Activated CD4-positive, alpha-beta T cell treated with anti-CD3 and anti-CD28 coated beads, Interleukin-2, amount 50 U/mL, for 16 hours (primary cell): ENCODE results near the gene MBNL3.
"Not testable (repeated sequence)": the region's sequence is repeated elsewhere in the genome, so short reads cannot be mapped to it uniquely, and the experiment has no call there.

Source experiments
- DNase-seq: peaks from one replicate; pipeline ENCODE4 v3.0.0-alpha.2; 2020

Gene MBNL3

DNA sequence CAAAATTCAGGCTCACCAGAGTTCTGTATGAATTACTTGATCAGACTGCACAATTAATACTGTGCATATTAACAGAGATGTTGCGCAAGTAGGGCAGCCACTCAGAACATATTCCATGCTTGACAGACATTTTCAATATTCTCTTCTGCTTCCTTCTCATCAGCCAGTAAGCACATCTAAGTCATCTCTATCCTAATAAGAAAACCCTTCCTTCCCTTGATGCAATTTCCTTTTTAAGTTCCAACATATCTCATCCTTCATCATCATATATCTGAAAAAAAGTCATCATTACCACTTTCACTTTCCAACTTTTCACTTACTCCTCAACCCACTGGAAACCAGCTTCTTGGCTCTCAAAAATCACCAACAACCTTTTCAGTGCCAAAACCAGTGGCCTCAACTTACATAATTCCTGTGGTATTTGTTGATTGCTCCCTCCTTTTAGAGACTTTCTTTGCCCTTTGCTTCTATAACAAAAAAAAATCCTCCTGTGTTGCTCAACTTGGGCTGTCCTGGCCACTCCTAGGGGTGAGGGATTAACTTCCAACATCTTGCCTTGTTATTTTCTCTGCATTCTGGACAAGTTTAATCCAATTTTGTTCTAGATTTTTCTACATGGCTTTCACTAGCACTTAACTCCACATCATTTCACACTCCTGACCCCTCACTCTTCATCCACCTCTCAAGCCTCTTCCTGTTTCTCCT lies 14.1 kb downstream of the MBNL3 start:
- no peak for DNase-seq

DNA sequence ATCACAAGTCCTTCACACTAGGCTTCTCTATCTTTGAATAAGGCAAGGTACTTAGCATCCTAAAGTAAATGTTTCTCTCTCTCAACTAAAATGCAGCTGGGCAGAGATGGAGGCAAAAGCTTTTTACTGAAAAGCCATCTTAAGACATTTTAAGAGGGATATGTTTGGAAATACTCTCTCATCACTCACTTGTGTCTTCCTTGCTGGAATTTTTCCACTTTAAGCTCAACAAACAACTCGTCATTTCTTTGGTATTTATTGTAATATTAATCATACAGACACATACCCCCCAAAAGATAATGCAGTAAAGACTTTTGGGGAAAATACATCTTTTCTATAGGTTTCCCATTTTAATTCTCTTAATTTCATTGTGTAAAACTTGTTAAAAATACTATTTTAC lies 16.4 kb downstream of the MBNL3 start:
- no peak for DNase-seq

DNA sequence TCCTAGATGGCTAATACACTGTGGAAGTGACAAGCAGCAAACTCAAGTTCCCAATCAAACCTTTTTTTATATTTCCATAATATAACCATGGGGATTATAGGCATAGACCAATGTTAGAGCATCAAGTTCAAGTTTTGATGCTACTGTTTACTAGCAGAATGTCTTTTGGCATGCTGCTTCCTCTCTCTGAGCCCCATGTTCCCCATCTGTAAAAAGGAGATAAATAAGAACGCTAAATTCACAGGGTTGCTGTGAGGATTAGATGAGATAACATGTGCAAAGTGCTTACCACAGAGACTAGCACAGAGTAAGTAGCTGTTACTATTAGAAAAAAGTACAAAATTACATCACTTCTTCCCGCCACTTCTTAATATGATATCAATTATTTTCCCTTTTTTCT lies 18.0 kb downstream of the MBNL3 start:
- DNase-seq = no peak

DNA sequence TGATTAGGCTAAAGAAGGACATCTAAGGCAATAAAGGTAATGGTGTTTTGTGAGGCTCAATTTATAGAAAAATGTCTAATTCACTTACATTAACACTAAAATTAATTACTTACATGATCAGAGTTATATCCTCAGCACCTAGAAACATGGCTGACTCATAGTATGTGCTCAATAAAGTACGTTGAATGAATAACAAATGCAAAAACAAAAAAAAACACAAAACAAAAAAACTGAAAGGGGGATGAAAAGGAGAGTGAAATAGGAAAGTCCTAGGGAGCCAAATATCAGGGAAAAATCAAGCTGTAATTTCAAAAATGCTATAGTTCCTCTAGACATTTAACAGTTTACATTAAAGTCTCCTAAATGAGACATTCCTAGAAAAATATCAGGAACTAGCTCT lies 18.7 kb downstream of the MBNL3 start:
- no peak for DNase-seq

DNA sequence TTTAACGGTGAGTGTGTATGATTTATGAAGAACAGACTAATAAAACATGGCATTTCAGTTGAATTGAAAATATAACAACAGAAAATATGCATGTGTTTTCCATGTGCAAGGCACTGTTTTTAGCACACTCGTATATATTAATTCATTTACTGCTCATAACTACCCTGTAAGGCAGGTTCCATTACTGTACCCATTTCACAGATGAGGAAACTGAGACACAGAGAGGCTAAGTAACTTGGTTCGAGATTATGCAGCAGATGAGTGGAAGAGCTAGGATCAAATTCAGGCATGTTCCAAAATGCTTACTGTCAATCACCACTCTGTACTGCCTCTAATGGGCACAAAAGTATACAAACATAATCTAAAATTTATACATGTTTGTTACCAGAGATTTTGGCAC lies 20.4 kb downstream of the MBNL3 start:
- DNase-seq = no peak

DNA sequence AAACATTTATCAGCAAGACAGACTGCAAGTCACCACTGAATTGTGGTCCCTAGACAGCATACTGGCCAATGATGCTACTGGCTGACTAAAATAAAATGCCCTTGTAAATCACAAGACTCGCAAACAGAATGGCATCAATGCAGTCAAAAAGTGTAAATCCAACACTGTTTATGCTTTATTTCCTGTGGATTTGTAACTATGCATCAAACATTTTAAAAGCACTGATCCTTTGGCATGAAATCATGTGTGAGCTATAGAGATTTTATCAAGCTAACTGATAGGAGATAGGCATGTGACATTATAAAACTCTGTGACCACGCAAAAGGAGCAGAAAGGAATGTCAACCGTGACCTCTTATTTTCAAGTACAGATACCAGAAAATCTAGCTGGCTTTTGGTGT lies 20.8 kb downstream of the MBNL3 start:
- DNase-seq = no peak

DNA sequence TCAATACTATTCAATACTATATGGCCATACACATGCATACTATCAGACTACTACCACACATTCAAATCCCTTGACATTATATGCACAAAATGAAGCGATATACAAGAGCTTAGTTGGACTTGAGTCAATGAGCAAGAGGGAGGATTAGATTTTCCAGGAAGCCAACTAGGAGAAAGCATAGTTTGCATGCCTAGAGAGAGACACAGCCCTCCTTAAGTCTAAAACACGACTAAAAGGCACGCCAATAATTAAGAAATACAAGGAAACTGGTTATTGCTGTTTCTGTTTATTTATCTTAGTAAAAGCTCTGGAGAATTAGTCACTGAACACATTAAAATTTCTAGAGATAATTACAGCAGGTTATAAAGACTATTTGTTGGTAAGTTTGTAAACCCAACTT lies 21.8 kb downstream of the MBNL3 start:
- no peak for DNase-seq

DNA sequence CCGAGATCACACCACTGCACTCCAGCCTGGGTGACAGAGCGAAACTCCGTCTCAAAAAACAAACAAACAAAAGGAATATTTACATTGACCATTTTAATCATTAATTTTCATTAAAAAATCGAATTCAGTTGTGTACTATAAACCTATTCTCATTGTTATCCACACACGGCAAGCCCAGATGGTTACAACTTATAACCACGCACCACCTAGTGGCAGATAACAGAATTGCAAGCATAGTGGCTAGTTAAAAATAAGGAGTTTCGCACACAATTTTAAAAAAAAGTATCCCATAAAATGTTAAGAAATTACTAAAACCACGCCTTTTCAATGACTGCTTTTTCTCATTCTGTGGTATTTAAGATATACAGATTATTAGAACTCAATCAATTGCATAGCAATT lies 25.4 kb downstream of the MBNL3 start:
- DNase-seq = peak; percentile 22

DNA sequence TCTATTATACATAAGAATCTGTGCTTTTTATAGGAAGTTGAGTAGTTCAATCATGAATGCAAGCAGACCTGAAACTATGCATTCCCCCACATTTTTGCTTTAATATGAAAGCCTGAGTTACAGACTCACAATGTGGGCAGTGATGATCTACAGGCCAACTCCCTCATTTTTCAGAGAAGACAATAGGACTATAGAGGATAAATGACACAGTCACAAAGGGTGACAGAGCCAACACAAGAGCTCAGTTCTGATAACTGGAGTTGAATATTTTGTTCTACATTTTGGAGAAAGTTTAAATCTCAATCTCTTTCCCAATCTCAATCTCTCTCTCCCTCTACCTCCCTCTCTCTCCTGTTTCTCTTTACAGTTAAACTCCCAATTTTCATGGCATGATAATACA lies 27.0 kb downstream of the MBNL3 start:
- no peak for DNase-seq

DNA sequence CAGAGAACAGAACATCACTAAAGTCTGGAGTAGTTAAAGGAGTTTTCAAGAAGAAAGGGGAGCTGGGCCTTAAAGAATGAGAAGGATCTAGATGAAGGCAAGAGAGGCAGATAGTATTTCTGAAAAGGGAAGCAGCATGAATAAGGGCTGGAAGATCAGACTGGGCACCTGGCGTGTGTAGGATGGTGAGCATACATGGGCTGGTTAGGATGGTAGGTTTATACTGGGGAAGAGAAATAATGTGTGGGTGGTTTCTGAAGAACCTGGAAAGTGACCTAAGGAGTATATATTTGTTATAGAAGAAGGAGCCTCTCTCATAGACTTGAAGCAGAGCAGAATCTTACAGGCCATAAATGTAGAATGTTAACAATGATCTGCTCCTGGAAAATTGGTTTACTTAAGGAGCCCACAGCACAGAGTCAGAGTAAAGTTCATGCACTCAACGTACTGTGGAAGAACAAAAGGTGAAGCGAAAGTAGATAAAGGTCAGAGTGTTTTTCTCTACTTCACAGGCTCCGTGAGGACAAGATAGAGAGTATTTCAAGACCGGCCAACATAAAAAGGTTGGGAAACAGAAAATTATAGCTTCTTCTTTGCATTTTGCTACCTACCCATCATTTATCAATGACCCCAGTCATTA lies 35.8 kb downstream of the MBNL3 start:
- no peak for DNase-seq

DNA sequence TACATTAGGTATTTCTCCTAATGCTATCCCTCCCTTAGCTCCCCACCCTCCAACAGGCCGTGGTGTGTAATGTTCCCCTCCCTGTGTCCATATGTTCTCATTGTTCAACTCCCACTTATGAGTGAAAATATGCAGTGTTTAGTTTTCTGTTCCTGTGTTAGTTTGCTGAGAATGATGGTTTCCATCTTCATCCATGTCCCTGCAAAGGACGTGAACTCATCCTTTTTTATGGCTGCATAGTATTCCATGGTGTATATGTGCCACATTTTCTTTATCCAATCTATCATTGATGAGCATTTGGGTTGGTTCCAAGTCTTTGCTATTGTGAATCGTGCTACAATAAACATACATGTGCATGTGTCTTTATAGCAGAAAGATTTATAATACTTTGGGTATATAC lies 42.9 kb downstream of the MBNL3 start:
- DNase-seq = not testable (repeated sequence)

DNA sequence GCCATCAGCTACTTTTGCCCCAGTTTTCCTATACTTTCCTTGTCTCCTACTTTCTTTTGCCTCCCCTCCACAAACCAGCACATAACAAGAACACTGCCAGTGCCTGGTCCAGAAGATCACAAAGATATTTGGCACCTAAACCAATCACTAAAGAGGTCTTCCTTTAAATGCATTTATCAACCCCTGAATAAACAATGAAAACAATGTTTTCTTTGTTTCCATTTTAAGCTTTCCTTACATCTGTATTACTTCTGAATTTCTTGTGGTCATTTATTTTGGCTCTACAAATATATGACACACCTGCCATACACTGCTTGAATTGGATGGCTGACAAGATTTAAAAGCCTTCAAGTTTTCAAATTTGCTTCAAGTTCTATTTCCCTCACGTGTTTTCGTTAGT lies 43.9 kb downstream of the MBNL3 start:
- DNase-seq = no peak

DNA sequence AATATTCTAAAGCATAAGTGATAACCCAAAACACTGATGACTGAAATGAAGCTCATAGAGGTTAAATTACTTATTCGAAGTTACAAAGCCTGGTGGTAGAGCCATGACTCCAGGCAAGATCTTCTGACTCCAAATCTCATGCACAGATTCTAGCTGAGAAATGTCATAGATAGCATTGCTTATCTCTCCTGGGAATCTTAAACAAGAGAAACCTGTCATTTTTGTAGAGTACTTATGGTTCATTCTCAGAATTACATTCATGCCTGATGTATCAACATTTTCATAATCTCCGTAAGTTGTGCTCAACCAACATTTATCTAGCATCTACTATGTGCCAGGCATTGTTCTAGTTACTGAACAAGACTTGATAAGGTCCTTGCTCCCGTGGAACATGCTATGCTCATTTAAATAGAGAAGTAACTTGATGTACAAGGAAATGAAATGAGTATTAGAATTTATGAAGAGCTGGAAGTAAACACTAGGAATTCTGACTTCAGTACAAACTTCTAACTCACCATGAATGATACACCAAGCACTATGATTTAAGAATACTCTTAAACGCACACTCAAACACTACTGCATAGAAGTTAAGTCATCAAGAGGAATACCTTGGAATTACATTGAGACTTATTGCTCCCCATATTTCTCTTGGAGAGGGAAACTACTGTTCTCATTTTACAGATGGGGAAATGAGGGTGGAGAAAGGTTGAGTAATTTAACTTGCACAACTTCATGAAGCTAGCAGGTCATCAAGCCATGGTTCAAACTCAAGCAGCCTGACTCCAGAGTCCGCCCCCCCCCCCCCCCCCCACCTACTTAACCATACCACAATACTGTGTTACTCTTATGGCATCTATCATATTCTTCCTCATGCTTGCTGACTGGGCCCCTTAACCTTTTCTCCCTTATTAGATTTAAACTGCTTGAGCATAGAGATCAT lies 45.4 kb downstream of the MBNL3 start:
- no peak for DNase-seq

DNA sequence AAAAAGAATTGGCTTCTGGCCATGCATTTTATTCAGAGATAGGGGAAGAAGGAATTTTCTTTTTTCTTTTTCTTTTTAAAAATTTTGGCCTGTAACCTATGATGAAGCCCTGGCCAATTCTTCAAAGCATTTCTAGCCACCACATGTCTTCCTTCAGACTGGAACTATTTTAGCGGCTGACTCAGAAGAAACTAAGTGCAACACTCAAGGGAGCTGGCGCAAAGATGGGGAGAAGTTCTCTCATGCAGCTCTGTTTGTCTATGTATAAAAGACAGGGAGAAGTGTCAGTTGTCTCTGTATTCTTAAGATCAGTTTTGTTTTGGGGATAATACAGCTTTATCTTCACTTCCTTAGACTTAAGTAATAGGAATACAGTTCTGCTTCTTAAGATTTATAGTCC lies 46.1 kb downstream of the MBNL3 start:
- DNase-seq = no peak

DNA sequence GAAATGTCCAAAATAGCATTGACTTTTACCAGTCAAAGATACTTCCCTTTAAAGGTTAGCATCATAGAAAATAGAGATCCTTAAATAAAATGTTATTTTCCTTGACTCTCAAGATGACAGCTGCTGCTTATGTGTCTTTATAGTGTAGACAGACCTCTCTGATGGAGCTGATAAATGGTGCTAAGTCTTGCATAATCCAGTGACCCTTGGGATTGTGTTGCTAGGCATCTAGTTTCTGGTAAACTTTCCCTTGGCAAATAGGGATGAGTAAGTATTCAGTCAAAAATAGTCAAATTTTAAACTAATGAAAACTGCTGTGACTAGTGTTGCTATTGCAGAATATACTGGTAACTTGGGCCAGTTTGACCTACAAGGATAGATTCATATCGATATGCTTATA lies 53.6 kb downstream of the MBNL3 start:
- DNase-seq = no peak

DNA sequence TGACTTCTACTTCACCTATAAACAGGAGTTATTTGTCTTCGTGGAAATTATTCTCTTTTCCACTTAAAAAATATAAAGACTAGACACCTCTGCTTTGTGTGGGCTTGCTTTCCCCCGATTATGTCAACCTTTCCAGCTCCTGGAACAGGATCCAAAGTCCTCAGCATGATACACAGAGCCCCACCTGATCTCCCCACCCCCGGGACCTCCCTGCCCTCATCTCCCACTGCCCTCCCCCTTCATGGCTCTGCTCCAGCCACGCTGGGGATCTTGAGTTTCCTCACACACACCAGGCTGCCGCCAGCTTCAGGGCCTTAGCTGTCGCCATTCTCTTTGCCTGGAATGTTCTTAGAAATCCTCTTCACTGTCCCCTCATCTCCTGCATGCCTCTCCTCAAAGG lies 55.3 kb downstream of the MBNL3 start:
- DNase-seq = no peak

DNA sequence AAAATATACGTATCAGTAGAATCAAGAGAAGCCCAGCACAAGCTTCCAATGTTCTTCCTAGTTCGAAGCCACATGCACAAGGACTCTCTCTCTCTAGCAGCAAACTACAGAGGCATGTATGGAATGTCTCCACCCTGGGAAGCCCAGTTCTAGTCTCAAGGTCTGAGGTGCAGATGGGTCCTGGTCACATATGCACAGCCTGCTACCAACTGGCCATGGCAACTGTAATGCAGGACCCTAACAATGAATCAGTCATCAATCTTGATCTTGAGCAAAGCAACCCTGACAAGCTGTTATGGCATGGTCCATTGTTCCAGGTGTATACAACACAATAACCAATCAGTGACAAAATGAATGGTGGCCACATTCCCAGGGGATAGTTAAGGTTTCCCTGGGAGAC lies 55.8 kb downstream of the MBNL3 start:
- DNase-seq = no peak

DNA sequence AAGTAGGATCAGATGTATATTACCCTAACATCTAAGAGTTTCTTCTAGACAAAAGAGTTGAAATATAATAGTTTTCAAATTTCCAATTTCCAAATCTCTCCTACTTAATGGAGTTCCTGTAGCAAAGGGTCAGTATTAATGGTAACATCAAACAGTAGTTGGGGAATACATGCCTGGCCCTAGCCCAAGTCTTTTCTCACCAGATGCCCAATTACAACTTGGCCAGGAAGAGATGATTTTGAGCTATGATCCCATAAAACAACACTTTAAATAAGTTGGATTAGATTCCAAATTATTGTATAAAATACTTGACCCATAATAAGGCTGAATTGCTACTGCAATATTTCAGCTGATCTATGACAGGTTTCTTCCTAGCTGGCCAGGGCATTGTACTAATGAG lies 59.9 kb downstream of the MBNL3 start:
- no peak for DNase-seq

DNA sequence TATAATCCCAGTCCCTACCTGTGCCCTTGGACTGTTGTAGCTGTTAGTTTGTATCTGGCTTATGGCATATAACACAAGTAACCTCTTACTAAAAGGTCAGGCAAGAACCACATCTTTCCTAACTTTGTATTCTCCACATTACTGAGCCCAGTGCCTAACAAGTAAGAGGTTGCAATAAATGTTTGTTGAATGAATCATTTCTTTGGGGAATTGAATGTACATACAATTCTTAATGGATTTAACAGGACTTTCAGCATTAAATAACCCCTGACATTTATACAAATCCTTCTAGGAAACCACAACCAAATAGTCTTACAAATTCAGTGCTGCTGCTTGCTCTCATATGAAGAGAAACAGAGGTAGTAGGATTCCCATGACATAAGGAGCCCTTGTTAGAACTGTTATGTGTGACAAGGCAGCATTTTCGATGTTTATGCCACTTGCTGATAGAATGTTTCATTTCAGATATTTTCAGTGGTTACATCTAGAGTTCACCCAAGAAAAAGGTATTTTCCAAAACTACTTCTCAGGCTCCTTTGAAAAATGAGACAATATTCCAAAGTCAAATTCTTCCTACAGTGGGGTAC lies 62.0 kb downstream of the MBNL3 start:
- no peak for DNase-seq

DNA sequence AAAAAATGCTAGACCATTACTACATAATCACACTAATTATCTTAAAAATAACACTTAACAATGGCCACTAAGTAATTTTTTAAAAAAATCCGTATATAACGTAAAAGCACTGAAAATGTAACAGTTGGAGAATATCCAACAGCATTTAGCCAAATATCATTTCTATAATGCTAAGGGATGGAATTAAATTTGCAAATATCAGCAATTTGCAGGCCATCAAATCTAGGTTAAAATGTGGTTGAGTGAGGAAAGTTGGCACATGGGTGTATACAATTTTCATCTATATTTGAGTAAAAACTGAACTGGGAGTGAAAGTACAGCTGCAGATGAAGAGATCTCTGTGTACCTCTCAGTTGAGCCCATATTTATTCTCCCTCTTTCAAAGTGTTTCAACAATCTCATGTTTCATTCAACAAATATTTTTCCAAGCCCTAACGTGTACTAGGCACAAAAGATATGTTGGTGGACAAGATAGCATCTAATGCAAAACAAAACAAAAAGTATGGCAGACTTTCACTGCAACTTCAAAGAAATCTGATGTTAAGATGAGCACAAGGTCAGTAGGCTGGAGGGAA lies 63.0 kb downstream of the MBNL3 start:
- DNase-seq = no peak

DNA sequence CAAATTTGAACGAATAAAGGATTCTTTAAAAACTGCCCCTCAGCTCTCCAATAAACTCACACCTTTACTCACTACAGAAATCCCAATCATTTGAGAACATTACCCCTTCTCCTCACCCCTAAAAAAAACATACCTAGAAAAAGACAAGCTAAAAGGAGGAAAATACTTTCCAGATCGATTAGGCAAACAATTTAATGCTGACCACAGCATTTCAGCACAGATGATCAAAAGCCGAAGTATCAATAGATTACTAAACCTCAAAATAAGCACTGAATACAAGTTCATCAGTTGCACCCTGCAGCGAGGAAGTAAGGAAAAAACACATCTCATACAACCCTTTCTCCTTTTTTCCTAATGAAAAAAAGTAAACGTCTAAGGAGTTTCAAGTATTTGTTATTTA lies 65.5 kb downstream of the MBNL3 start:
- DNase-seq = no peak

DNA sequence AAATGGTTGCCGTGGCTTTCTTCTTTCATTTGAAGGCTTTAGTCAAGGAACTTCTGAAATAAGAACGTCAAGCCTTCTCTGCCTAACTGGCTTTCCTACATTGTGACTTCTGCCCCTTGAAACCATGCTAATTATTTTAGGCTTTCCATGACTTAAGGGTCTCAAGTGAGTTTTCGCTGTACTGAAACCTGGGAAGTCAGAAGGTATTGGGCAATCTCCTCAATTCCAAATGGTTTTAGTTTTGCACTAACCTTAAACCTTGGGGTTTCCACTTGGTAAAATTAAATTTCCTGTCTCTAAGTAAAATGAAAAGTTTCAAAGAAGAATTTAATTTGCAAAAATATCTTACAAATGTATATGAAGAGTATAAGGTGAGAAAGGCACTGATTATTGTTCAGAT lies 73.8 kb downstream of the MBNL3 start:
- DNase-seq = no peak

DNA sequence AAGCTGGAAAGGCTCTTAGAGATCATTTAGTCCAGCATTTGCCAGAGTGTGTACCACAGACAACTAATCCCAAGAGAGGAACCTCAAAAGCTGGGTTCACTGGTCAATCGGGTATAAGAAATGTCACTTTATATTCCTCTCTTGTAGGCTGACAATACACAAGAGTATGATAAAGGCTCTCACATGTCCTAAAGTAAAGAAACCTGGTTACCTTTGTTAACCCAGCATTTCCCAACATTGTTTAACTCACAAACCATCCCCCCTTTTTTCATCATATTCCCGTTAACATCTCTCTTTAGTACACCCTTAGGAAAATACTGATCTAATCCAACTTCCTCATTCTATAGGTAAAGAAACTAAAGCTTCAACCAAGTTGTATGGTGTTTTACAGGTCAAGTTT lies 74.4 kb downstream of the MBNL3 start:
- DNase-seq = no peak
